ACHN (cell line): ENCODE data around the gene SLC30A9.

Experiments
- DNase-seq: peaks from one replicate; pipeline ENCODE4 v3.0.0-alpha.2; 2015
- in situ Hi-C: cut with HindIII; loops from 2 replicates; pipeline ENCODE4 v1.10.0; 2017; ENCODE audit warnings: low sequenced_read_pairs, low pct_ligation_motif_present, low pct_unique_long_range_greater_than_20kb

SLC30A9 gene

GRCh38 chr4:41990365-41991111 lies at the start of gene SLC30A9:
TSS of gene SLC30A9 (plus strand) at chr4:41990530. CDS start at chr4:41990652, 122 bp downstream.
- in situ Hi-C loops = no loop called here
- DNase-seq = peak; percentile 92

- in situ Hi-C loops = no loop called here
- DNase-seq = no peak
Measured at GRCh38 chr4:41940834-41941233, 49.5 kb upstream of the SLC30A9 start.

DNA sequence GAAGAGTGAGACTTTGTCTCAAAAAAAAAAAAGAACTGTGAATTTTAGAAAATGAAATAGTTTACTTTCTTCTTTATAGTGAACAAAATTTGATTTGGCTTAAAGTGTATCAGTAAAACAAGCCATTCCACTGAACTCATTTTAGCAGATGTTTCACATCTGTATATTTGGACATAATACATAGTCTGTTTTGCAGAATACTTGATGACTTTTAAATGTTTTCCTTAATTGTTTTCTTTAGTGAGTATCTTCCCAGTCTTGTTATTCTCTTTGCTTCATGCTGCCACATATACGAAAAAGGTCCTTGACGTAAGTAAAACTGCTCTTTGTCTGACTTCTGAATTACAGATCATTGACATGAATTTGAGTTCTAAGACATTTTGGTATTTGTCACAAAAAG lies 46.8 kb upstream of the SLC30A9 start:
- DNase-seq = no peak
- in situ Hi-C loops = no loop called here

GRCh38 chr4:41944089-41944488 lies 46.2 kb upstream of the SLC30A9 start:
- no peak for DNase-seq
- in situ Hi-C loops = no loop called here

DNA sequence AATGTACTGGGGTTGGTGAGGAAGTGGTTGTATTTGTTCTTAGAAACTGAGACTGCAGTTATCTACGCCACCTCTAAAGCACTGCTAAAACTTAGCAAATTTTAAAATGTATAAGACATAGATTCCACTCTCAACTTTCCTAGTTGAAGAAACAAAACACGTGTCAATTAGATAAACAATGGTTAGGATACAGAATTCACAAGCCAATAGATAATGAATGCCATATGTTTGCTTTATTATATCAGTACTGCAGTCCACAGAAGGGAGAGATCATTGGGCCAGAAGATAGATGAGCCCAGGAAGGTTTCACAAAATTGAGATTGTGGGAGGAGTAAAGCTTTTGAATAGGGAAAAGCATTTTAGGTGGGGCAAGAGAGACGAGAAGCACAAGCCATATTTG lies 40.8 kb upstream of the SLC30A9 start:
- in situ Hi-C loops = no loop called here
- DNase-seq = no peak

DNA sequence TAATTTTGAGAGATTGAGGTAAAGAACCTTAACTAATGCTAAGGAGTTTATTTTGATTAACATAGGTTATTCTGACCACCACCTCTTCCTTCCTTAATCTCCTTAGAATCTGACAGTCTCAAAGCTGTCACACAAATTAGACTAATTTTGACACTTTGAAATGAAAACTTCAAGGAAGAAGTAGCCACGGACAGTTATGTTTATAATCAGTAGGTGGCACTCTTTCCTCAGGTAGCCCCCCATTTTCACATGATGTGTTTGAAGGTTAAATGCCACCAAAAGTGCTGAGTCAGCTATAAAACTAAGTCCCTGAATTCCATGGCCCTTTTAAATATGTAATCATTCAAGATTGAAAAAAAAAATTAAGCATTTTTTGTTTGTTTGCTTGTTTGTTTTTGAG lies 32.7 kb upstream of the SLC30A9 start:
- peak; percentile 42 for DNase-seq
- in situ Hi-C loops = no loop called here

DNA sequence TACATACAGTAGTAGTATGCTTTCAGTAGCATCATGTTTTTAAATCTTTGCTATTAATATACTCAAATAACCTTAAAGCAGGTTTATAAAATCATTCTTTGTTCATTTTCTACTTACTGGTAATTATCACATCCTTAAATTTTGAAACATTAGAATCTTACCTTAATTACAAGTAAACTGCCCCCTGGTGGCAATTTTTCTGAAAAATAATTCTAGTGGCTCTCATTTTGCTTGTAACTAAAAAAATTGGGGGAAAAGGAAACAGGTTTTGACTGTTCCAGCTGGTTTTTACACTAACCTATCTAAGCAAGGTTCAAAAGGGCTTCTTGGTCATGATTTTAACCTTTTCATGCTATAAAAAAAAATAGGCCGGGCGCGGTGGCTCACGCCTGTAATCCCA lies 27.2 kb upstream of the SLC30A9 start:
- DNase-seq = peak; percentile 37
- in situ Hi-C loops = no loop called here

- in situ Hi-C loops = no loop called here
- no peak for DNase-seq
Measured at GRCh38 chr4:41964401-41964800, 25.9 kb upstream of the SLC30A9 start.

DNA sequence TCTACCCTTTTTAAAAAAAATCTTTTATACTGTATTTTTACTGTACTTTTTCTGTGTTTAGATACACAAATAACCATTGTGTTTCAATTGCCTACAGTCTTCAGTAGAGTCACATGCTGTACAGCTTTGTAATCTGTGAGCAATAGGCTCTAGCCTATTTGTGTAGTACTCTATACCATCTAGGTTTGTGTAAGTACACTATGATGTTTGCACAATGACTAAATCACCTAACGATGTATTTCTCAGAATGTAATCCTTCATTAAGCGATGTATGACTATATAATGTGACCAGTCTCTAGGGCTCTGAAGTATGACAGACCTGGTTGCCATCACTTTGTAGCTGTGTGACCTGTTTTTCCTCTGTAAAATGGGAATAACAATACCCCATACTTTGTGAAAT lies 22.9 kb upstream of the SLC30A9 start:
- no peak for DNase-seq
- in situ Hi-C loops = no loop called here

DNA sequence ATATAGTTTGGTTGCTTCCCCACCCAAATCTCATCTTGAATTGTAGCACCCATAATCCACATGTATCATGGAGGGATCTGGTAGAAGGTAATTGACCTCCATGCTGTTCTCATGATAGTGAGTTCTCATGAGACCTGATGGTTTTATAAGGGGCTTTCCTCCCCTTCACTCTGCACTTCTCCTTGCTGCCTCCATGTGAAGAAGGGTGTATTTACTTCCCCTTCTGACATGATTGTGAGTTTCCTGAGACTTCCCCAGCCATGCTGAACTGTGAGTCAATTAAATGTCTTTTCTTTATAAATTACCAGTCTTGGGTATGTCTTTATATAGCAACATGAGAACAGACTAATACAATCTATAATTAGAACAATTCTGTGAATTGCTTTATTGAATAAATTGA lies 20.7 kb upstream of the SLC30A9 start:
- DNase-seq = no peak
- in situ Hi-C loops = no loop called here

- DNase-seq = no peak
- in situ Hi-C loops = no loop called here
Measured at GRCh38 chr4:41975341-41975740, 15.0 kb upstream of the SLC30A9 start.

- in situ Hi-C loops = no loop called here
- DNase-seq = no peak
Measured at GRCh38 chr4:41976775-41977516, 13.4 kb upstream of the SLC30A9 start.

- no peak for DNase-seq
- in situ Hi-C loops = no loop called here
Measured at GRCh38 chr4:41977709-41978108, 12.6 kb upstream of the SLC30A9 start.

- in situ Hi-C loops = no loop called here
Measured at GRCh38 chr4:41981456-41981855, 8.9 kb upstream of the SLC30A9 start, which contains the start of gene DCAF4L1. TSS of gene DCAF4L1 (plus strand) at chr4:41981756. CDS start at chr4:41981793, 37 bp downstream.

DNA sequence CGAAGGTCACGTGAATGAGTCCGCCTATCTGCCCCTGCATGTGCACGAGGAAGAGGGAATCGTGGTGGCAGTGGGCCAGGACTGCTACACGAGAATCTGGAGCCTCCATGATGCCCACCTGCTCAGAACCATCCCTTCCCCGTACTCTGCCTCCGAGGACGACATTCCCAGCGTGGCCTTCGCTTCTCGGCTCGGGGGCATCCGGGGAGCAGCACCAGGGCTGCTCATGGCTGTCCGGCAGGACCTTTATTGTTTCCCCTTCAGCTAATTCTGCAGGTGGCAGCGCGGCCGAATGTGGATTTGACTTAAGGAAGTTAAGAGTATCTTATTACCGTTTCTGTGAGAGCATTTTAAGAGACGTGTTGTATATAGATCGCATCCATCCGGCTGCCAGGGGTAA lies 7.6 kb upstream of the SLC30A9 start:
- in situ Hi-C loops = no loop called here
- DNase-seq = no peak

More at GRCh38 chr4:41981456-41981855, 8.9 kb upstream of the SLC30A9 start, which contains the start of gene DCAF4L1:
- no peak for DNase-seq

GRCh38 chr4:41985151-41985550 lies 5.2 kb upstream of the SLC30A9 start:
- in situ Hi-C loops = no loop called here
- DNase-seq = no peak

- DNase-seq = no peak
- in situ Hi-C loops = no loop called here
Measured at GRCh38 chr4:41989994-41990364, 351 bp upstream of the SLC30A9 start.

GRCh38 chr4:41991916-41992767 lies 1.8 kb downstream of the SLC30A9 start:
- DNase-seq = peak; percentile 12
- in situ Hi-C loops = no loop called here
